SU-DHL-6 (cell line): Measurements from ENCODE around the gene PPP1R3D.
"Not testable (repeated sequence)": the region's sequence is repeated elsewhere in the genome, so short reads cannot be mapped to it uniquely, and the experiment has no call there.

Experiments used
- CTCF ChIP-seq: fragments of 200-600 bp; sonication (generic); IDR thresholded peaks from one replicate; pipeline ENCODE4 v1.5.1; 2017; ENCODE audit warnings: antibody characterized with exemption, mild to moderate bottlenecking, low read length, moderate library complexity; ENCODE audit not compliant: insufficient read depth, poor library complexity, severe bottlenecking
- EZH2phosphoT487 ChIP-seq: fragments of 200-600 bp; sonication (generic), shearing (Covaris generic); conservative IDR thresholded peaks from 2 replicates; pipeline ENCODE4 v1.6.1; 2018; ENCODE audit warnings: mild to moderate bottlenecking, antibody characterized with exemption, low read length, moderate library complexity, mixed read lengths

DNA sequence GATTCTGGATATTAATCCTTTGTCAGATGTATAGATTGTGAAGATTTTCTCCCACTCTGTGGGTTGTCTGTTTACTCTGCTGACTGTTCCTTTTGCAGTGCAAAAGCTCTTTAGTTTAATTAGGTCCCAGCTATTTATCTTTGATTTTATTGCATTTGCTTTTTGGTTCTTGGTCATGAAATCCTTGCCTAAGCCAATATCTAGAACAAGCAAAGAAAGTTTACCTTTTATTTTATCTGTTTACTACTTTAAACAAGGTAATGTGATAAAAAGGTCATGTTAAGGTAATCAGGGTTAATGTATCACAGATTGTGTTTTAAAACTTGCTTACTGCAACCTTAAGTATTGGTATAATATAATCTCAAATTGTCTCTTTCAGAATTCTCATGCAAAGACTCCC is 17.5 kb upstream of the PPP1R3D start:
- not testable (repeated sequence) for TF ChIP-seq CTCF, EZH2phosphoT487
